ENCODE results near the gene GRIN3A.

Gene GRIN3A

GRCh38 chr9:101702257-101702656, 36.2 kb downstream of the GRIN3A start:
- no peak for DNase-seq

GRCh38 chr9:101693546-101694336, 44.7 kb downstream of the GRIN3A start:
- no peak for DNase-seq

GRCh38 chr9:101691657-101692056, 46.8 kb downstream of the GRIN3A start:
- no peak for DNase-seq

GRCh38 chr9:101689039-101689438, 49.4 kb downstream of the GRIN3A start:
- no peak for DNase-seq

- DNase-seq = no peak
Measured at GRCh38 chr9:101684665-101685064, 53.8 kb downstream of the GRIN3A start.

GRCh38 chr9:101683236-101683635, 55.2 kb downstream of the GRIN3A start:
- DNase-seq = no peak

- DNase-seq = no peak
Measured at GRCh38 chr9:101677861-101678260, 60.6 kb downstream of the GRIN3A start.

- no peak for DNase-seq
Measured at GRCh38 chr9:101675341-101675740, 63.1 kb downstream of the GRIN3A start.

- no peak for DNase-seq
Measured at GRCh38 chr9:101674165-101674564, 64.3 kb downstream of the GRIN3A start.

- no peak for DNase-seq
Measured at GRCh38 chr9:101673642-101674041, 64.8 kb downstream of the GRIN3A start.

GRCh38 chr9:101671567-101671966, 66.9 kb downstream of the GRIN3A start:
- DNase-seq = no peak

- DNase-seq = no peak
Measured at GRCh38 chr9:101668421-101668820, 70.0 kb downstream of the GRIN3A start.

GRCh38 chr9:101664453-101664852, 74.0 kb downstream of the GRIN3A start:
- DNase-seq = no peak

- DNase-seq = no peak
Measured at GRCh38 chr9:101652601-101653175, 85.8 kb downstream of the GRIN3A start.

- no peak for DNase-seq
Measured at GRCh38 chr9:101650142-101650541, 88.3 kb downstream of the GRIN3A start.

- no peak for DNase-seq
Measured at GRCh38 chr9:101648493-101648892, 90.0 kb downstream of the GRIN3A start.

GRCh38 chr9:101639785-101640665, 98.4 kb downstream of the GRIN3A start:
- no peak for DNase-seq

GRCh38 chr9:101639311-101639710, 99.1 kb downstream of the GRIN3A start:
- DNase-seq = no peak

- no peak for DNase-seq
Measured at GRCh38 chr9:101636247-101636646, 102.2 kb downstream of the GRIN3A start.

- DNase-seq = no peak
Measured at GRCh38 chr9:101635473-101635872, 103.0 kb downstream of the GRIN3A start.

- DNase-seq = no peak
Measured at GRCh38 chr9:101634741-101635409, 103.6 kb downstream of the GRIN3A start.

GRCh38 chr9:101632611-101633010, 105.8 kb downstream of the GRIN3A start:
- DNase-seq = no peak

- no peak for DNase-seq
Measured at GRCh38 chr9:101631892-101632291, 106.6 kb downstream of the GRIN3A start.

Measured in activated gamma-delta T cell treated with Interleukin-2 at 50 U/mL for 16 hours (primary cell).